Measurements from ENCODE around the gene NXN.

DNA sequence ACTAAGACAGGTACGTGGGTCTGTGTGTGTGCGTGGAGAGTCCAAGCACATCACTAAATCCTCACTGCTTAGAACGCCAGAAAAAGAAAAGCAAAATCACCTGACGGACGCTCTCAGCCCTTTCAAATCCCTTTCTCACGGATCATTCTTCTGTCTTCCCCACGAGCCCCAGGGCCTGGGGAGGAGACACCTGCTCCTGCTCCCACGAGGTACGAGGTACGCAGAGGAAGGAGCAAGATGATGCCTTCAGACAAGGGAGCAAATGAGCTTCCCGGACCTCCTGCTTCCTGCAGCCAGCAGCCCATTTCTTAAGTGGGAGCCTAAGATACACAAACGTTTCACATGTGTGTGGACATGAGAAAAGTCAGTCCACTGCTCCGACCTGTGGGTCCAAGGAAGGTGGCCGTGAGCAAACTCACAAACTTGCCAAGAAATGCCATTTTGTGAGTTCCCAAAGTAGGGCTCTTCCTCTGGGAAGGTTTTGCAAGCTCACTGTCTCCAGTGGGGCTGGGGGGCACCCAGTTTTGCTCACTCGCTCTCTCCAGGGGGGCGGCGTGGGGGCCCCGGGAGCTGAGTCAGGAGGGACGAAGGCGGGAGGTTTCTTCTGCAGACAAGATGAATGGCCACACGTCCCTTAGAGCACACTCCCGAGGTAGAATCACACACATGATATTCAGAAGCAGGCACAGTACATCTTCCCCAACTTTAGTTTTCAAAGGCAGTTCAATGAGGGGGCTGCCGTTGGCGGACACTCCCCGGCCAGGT is 129.3 kb downstream of the NXN start:
- TF ChIP-seq, protein P1, sequence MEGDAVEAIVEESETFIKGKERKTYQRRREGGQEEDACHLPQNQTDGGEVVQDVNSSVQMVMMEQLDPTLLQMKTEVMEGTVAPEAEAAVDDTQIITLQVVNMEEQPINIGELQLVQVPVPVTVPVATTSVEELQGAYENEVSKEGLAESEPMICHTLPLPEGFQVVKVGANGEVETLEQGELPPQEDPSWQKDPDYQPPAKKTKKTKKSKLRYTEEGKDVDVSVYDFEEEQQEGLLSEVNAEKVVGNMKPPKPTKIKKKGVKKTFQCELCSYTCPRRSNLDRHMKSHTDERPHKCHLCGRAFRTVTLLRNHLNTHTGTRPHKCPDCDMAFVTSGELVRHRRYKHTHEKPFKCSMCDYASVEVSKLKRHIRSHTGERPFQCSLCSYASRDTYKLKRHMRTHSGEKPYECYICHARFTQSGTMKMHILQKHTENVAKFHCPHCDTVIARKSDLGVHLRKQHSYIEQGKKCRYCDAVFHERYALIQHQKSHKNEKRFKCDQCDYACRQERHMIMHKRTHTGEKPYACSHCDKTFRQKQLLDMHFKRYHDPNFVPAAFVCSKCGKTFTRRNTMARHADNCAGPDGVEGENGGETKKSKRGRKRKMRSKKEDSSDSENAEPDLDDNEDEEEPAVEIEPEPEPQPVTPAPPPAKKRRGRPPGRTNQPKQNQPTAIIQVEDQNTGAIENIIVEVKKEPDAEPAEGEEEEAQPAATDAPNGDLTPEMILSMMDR (IDR thresholded peaks at IDR 0.05): no peak
- no peak for TF ChIP-seq POLR2A (IDR thresholded peaks at IDR 0.05)
